Smooth muscle cell (in vitro differentiated cells): Measurements from ENCODE around the gene ABL1. TPM values are rescaled to one million over a fixed set of nuclear protein-coding genes. Genes with fewer than 3 reads are reported as not detected.

ENCODE experiments used
- DNase-seq: peaks from one replicate; lab custom pipeline; 2025; ENCODE audit not compliant: unreplicated experiment; lab: John Stamatoyannopoulos, UW
- H2AFZ ChIP-seq: fragments of 200-600 bp; sonication (generic); 2 replicates; pipeline ENCODE4 v1.6.0; 2016; ENCODE audit warnings: antibody characterized with exemption, low read depth, mild to moderate bottlenecking
- H3F3A ChIP-seq: fragments of 200-600 bp; sonication (generic); 2 replicates; pipeline ENCODE4 v1.6.0; 2017; ENCODE audit warnings: antibody characterized with exemption, low read depth
- H3K27ac ChIP-seq: fragments of 200-600 bp; sonication (generic); 2 replicates; pipeline ENCODE4 v1.5.1; 2016; ENCODE audit warnings: low read depth, mild to moderate bottlenecking
- H3K27me3 ChIP-seq: fragments of 200-600 bp; sonication (generic); 2 replicates; pipeline ENCODE4 v1.6.1; 2016; ENCODE audit warnings: low read depth, mild to moderate bottlenecking
- H3K36me3 ChIP-seq: fragments of 200-600 bp; sonication (generic); 2 replicates; pipeline ENCODE4 v1.5.1; 2016; ENCODE audit warnings: low read depth
- H3K4me1 ChIP-seq: fragments of 200-600 bp; sonication (generic); 2 replicates; pipeline ENCODE4 v1.5.1; 2016; ENCODE audit warnings: low read depth
- H3K4me2 ChIP-seq: fragments of 200-600 bp; sonication (generic); 2 replicates; pipeline ENCODE4 v1.6.0; 2016; ENCODE audit warnings: mild to moderate bottlenecking
- H3K4me3 ChIP-seq: fragments of 200-600 bp; sonication (generic); 2 replicates; pipeline ENCODE4 v1.5.1; 2016; ENCODE audit warnings: mild to moderate bottlenecking
- H3K79me2 ChIP-seq: fragments of 200-600 bp; sonication (generic); 2 replicates; pipeline ENCODE4 v1.6.0; 2016; ENCODE audit warnings: low read depth, mild to moderate bottlenecking
- H3K9ac ChIP-seq: fragments of 200-600 bp; sonication (generic); 2 replicates; pipeline ENCODE4 v1.6.0; 2016; ENCODE audit warnings: low read depth
- H3K9me3 ChIP-seq: fragments of 200-600 bp; sonication (generic); replicated peaks from 2 replicates; pipeline ENCODE4 v1.5.1; 2016; ENCODE audit warnings: low read depth
- H4K20me1 ChIP-seq: fragments of 200-600 bp; sonication (generic); 2 replicates; pipeline ENCODE4 v1.6.0; 2016; ENCODE audit warnings: low read depth
- CTCF ChIP-seq: fragments of 200-600 bp; sonication (generic); IDR thresholded peaks from 2 replicates; pipeline ENCODE4 v1.5.1; 2017; ENCODE audit warnings: borderline replicate concordance, mild to moderate bottlenecking, antibody characterized with exemption; ENCODE audit not compliant: insufficient read depth, poor library complexity, severe bottlenecking
- WGBS: methylation state at CpG from one replicate; pipeline ENCODE4 v1.1.7; 2016; ENCODE audit warnings: low lambda C conversion rate; 5-methylcytosine and 5-hydroxymethylcytosine counted together
- polyA plus RNA-seq: library from polyadenylated mRNA; unstranded; fragments of >200 nt; fragmentation: Nextera tagmentation; extraction: Ambion mirVana; gene quantifications from 2 replicates; pipeline ENCODE4 v1.2.1, GENCODE V29; 2016
- total RNA-seq: library from RNA; depleted of rRNA; stranded (reverse); fragments of >200 nt; gene quantifications from 2 replicates; pipeline ENCODE4 v1.2.3, GENCODE V29; 2014

ABL1 gene
- total and polyA plus RNA-seq, 2 experiments from 2014 or later, result 38.2 to 51.0 TPM

- WGBS, result 98% methylated on average over 23 of the region's 23 CpGs
- no peaks in the 10 kb centered on the region for H3K4me1 ChIP-seq
Observed at GRCh38 chr9:130886981-130887380, 51.9 kb downstream of the ABL1 start.

GRCh38 chr9:130887494-130888144 lies 52.6 kb downstream of the ABL1 start:
- H3K79me2 ChIP-seq, result no peaks in the 10 kb centered on the region
- no peaks in the 10 kb centered on the region for H3K4me1 ChIP-seq
- no peaks in the 10 kb centered on the region for H3F3A ChIP-seq
- peaks cover 7% of the 10 kb centered on the region for H3K36me3 ChIP-seq
- H3K27ac ChIP-seq, result no peak overlapping the region
- TF ChIP-seq CTCF, result no peak
- no peak overlapping the region for H3K4me2 ChIP-seq
- H4K20me1 ChIP-seq, result peaks cover 63% of the 10 kb centered on the region
- no peak overlapping the region for H3K4me3 ChIP-seq
- H3K9me3 ChIP-seq, result no peaks in the 10 kb centered on the region
- DNase-seq, result no peak
- H2AFZ ChIP-seq, result no peak overlapping the region
- H3K9ac ChIP-seq, result no peak overlapping the region
- H3K27me3 ChIP-seq, result no peaks in the 10 kb centered on the region
- WGBS, result 97% methylated on average over 25 of the region's 25 CpGs

More at GRCh38 chr9:130886981-130887380, 51.9 kb downstream of the ABL1 start:
- no peak overlapping the region for H2AFZ ChIP-seq
- H3K36me3 ChIP-seq, result peaks cover 7% of the 10 kb centered on the region
- no peaks in the 10 kb centered on the region for H3K9me3 ChIP-seq
- no peaks in the 10 kb centered on the region for H3F3A ChIP-seq
- no peaks in the 10 kb centered on the region for H3K79me2 ChIP-seq
- no peak overlapping the region for H3K4me2 ChIP-seq
- no peak overlapping the region for H3K4me3 ChIP-seq
- H3K27me3 ChIP-seq, result no peaks in the 10 kb centered on the region
- no peak for DNase-seq
- TF ChIP-seq CTCF, result no peak
- no peak overlapping the region for H3K9ac ChIP-seq
- peaks cover 66% of the 10 kb centered on the region for H4K20me1 ChIP-seq
- no peak overlapping the region for H3K27ac ChIP-seq

GRCh38 chr9:130888146-130888885 lies 53.3 kb downstream of the ABL1 start:
- H3K4me1 ChIP-seq, result no peaks in the 10 kb centered on the region
- peaks cover 7% of the 10 kb centered on the region for H3K36me3 ChIP-seq
- H4K20me1 ChIP-seq, result peaks cover 64% of the 10 kb centered on the region
- no peak overlapping the region for H3K27ac ChIP-seq
- DNase-seq, result no peak
- H3F3A ChIP-seq, result no peaks in the 10 kb centered on the region
- no peak overlapping the region for H3K4me2 ChIP-seq
- H3K27me3 ChIP-seq, result no peaks in the 10 kb centered on the region
- 97% methylated on average over 22 of the region's 22 CpGs for WGBS
- H2AFZ ChIP-seq, result no peak overlapping the region
- no peak overlapping the region for H3K4me3 ChIP-seq
- no peak for TF ChIP-seq CTCF
- no peak overlapping the region for H3K9ac ChIP-seq
- no peaks in the 10 kb centered on the region for H3K9me3 ChIP-seq
- no peaks in the 10 kb centered on the region for H3K79me2 ChIP-seq
